IMR-90 (cell line): Measurements from ENCODE around the gene TTLL11. TPM values are rescaled to one million over a fixed set of nuclear protein-coding genes. Genes with fewer than 3 reads are reported as not detected.

Experiments
- ATAC-seq: fragments of 200-7000 bp; cut with Tn5 transposase; 2 replicates; pipeline ENCODE4 v1.9.1; 2020; ENCODE audit warnings: low read depth, mild to moderate bottlenecking, moderate library complexity
- BruUV-seq: library from RNA; stranded (reverse); fragments of 400-500 nt; replicated peaks from 2 replicates; lab custom pipeline; 2021; lab: Mats Ljungman, UMichigan
- CTCF ChIA-PET: fragments of 300-600 bp; formaldehyde crosslinking; extraction: SDS; loops from one replicate; lab custom pipeline; 2021; ENCODE audit warnings: antibody characterized with exemption; lab: Yijun Ruan, JAX
- POLR2A ChIA-PET: fragments of 300-600 bp; sonication (Branson Sonifier 250); formaldehyde crosslinking; loops from one replicate; lab custom pipeline; 2022; ENCODE audit warnings: antibody characterized with exemption; ENCODE audit not compliant: unreplicated experiment; lab: Charles Lee
- DNase-seq: peaks from one replicate; pipeline ENCODE4 v3.0.0; 2013
- H2AFZ ChIP-seq: replicated peaks from 2 replicates; pipeline ENCODE3; 2013; ENCODE audit warnings: low read length, mild to moderate bottlenecking; ENCODE audit not compliant: poor library complexity
- H2AK5ac ChIP-seq: 2 replicates; pipeline ENCODE4 v1.6.1; 2013; ENCODE audit warnings: low read depth, low read length, inconsistent platforms
- H2AK9ac ChIP-seq: replicated peaks from 2 replicates; pipeline ENCODE3; 2013; ENCODE audit warnings: mild to moderate bottlenecking, low read depth, low read length, moderate library complexity; ENCODE audit not compliant: poor library complexity
- H2BK120ac ChIP-seq: 2 replicates; pipeline ENCODE4 v1.6.1; 2013; ENCODE audit warnings: low read depth, low read length, inconsistent platforms
- H2BK15ac ChIP-seq: 3 replicates; pipeline ENCODE4 v1.6.1; 2013; ENCODE audit warnings: low read depth, low read length, inconsistent platforms
- H2BK20ac ChIP-seq: 2 replicates; pipeline ENCODE4 v1.6.1; 2013; ENCODE audit warnings: low read depth, mild to moderate bottlenecking, inconsistent platforms, low read length, moderate library complexity
- H2BK5ac ChIP-seq: 2 replicates; pipeline ENCODE4 v1.6.1; 2013; ENCODE audit warnings: mild to moderate bottlenecking, low read depth, low read length, inconsistent platforms; ENCODE audit not compliant: poor library complexity, severe bottlenecking
- H3K14ac ChIP-seq: replicated peaks from 2 replicates; pipeline ENCODE4 v1.6.1; 2013; ENCODE audit warnings: low read depth, low read length, inconsistent platforms
- H3K18ac ChIP-seq: 2 replicates; pipeline ENCODE4 v1.6.1; 2013; ENCODE audit warnings: low read depth, low read length, control low read depth
- H3K23ac ChIP-seq: 2 replicates; pipeline ENCODE4 v1.6.1; 2013; ENCODE audit warnings: low read depth, low read length, inconsistent platforms
- H3K27ac ChIP-seq: 2 replicates; pipeline ENCODE4 v1.5.1; 2013; ENCODE audit warnings: mild to moderate bottlenecking, control low read depth, low read length; ENCODE audit not compliant: insufficient read depth
- H3K27me3 ChIP-seq: 2 replicates; pipeline ENCODE4 v1.6.1; 2013; ENCODE audit warnings: low read length; ENCODE audit not compliant: control insufficient read depth, insufficient read depth
- H3K36me3 ChIP-seq: 2 replicates; pipeline ENCODE4 v1.6.1; 2013; ENCODE audit warnings: low read length, mixed read lengths; ENCODE audit not compliant: control insufficient read depth, insufficient read depth
- H3K4ac ChIP-seq: 2 replicates; pipeline ENCODE4 v1.6.1; 2013; ENCODE audit warnings: low read depth, low read length, inconsistent platforms
- H3K4me1 ChIP-seq: 2 replicates; pipeline ENCODE4 v1.6.1; 2013; ENCODE audit warnings: low read length, mixed read lengths; ENCODE audit not compliant: control insufficient read depth, insufficient read depth
- H3K4me2 ChIP-seq: 2 replicates; pipeline ENCODE4 v1.6.1; 2013; ENCODE audit warnings: low read depth, mild to moderate bottlenecking, control low read depth, low read length, moderate library complexity
- H3K4me3 ChIP-seq: 2 replicates; pipeline ENCODE4 v1.5.1; 2013; ENCODE audit warnings: low read depth, mild to moderate bottlenecking, control low read depth, low read length, moderate library complexity; ENCODE audit not compliant: insufficient read depth
- H3K56ac ChIP-seq: 2 replicates; pipeline ENCODE4 v1.6.1; 2013; ENCODE audit warnings: low read length, inconsistent platforms; ENCODE audit not compliant: insufficient read depth; ENCODE audit errors: extremely low read depth
- H3K79me1 ChIP-seq, 2 experiments: 2 replicates each; pipeline ENCODE4 v1.6.1; 2013; ENCODE audit warnings: low read length in 2 of 2, inconsistent platforms in 1 of 2, low read depth in 1 of 2
- H3K9ac ChIP-seq: 2 replicates; pipeline ENCODE4 v1.6.1; 2013; ENCODE audit warnings: low read depth, low read length, control low read depth
- H3K9me1 ChIP-seq: 2 replicates; pipeline ENCODE4 v1.6.1; 2013; ENCODE audit warnings: low read length, inconsistent platforms; ENCODE audit not compliant: insufficient read depth
- H3K9me3 ChIP-seq: 2 replicates; pipeline ENCODE4 v1.6.1; 2013; ENCODE audit warnings: low read length; ENCODE audit not compliant: control insufficient read depth, insufficient read depth
- H4K20me1 ChIP-seq: 2 replicates; pipeline ENCODE4 v1.6.1; 2013; ENCODE audit warnings: low read length, inconsistent platforms; ENCODE audit not compliant: insufficient read depth
- H4K5ac ChIP-seq: 2 replicates; pipeline ENCODE4 v1.6.1; 2013; ENCODE audit warnings: mild to moderate bottlenecking, low read depth, low read length, control low read depth
- H4K8ac ChIP-seq, 2 experiments: 2 replicates each; pipeline ENCODE4 v1.6.1; 2013; ENCODE audit warnings: low read depth in 2 of 2, low read length in 2 of 2, control low read depth in 1 of 2, inconsistent platforms in 1 of 2
- H4K91ac ChIP-seq: 2 replicates; pipeline ENCODE4 v1.6.1; 2013; ENCODE audit warnings: low read depth, low read length, inconsistent platforms; ENCODE audit not compliant: insufficient read depth
- BHLHE40 ChIP-seq: fragments of 150-350 bp; IDR thresholded peaks from 2 replicates; pipeline ENCODE4 v1.6.1; 2016; ENCODE audit warnings: mild to moderate bottlenecking, low read depth, low read length
- CEBPB ChIP-seq: IDR thresholded peaks from 2 replicates; pipeline ENCODE4 v1.6.1; 2012; ENCODE audit warnings: low read depth, low read length, improper control_type of control experiment
- CHD1 ChIP-seq: IDR thresholded peaks from 2 replicates; pipeline ENCODE4 v1.6.1; 2012; ENCODE audit warnings: low read depth, low read length, improper control_type of control experiment
- FOS ChIP-seq: fragments of 150-350 bp; IDR thresholded peaks from 2 replicates; pipeline ENCODE4 v1.6.1; 2016; ENCODE audit warnings: low read depth, low read length
- MAFK ChIP-seq: IDR thresholded peaks from 2 replicates; pipeline ENCODE4 v1.6.1; 2012; ENCODE audit warnings: low read depth, low read length, improper control_type of control experiment
- MAZ ChIP-seq: IDR thresholded peaks from 2 replicates; pipeline ENCODE4 v1.6.1; 2012; ENCODE audit warnings: low read depth, mild to moderate bottlenecking, low read length, improper control_type of control experiment, moderate library complexity, borderline replicate concordance
- MXI1 ChIP-seq: IDR thresholded peaks from 2 replicates; pipeline ENCODE4 v1.6.1; 2012; ENCODE audit warnings: low read depth, mild to moderate bottlenecking, low read length, moderate library complexity, borderline replicate concordance
- NFE2L2 ChIP-seq: fragments of 150-350 bp; IDR thresholded peaks from 2 replicates; pipeline ENCODE4 v1.6.1; 2016; ENCODE audit warnings: low read depth, mild to moderate bottlenecking, low read length
- POLR2A ChIP-seq: IDR thresholded peaks from 2 replicates; pipeline ENCODE4 v1.6.1; 2012; ENCODE audit warnings: mild to moderate bottlenecking, low read depth, low read length
- RAD21 ChIP-seq: IDR thresholded peaks from 2 replicates; pipeline ENCODE4 v1.6.1; 2012; ENCODE audit warnings: low read length, improper control_type of control experiment
- RCOR1 ChIP-seq: IDR thresholded peaks from 2 replicates; pipeline ENCODE4 v1.6.1; 2012; ENCODE audit warnings: mild to moderate bottlenecking, low read length, improper control_type of control experiment; ENCODE audit not compliant: insufficient replicate concordance
- RFX5 ChIP-seq: IDR thresholded peaks from 2 replicates; pipeline ENCODE4 v1.8.0; 2012; ENCODE audit warnings: low read depth, mild to moderate bottlenecking, low read length, moderate library complexity
- SMC3 ChIP-seq: fragments of 150-350 bp; IDR thresholded peaks from 2 replicates; pipeline ENCODE4 v1.6.1; 2016; ENCODE audit warnings: low read depth, mild to moderate bottlenecking, antibody characterized with exemption, low read length, moderate library complexity
- WGBS, 2 experiments: methylation state at CpG; one replicate each; pipeline versions ENCODE4 v1.1.5 to v1.1.7; 2013; ENCODE audit warnings: missing lambda C conversion rate in 2 of 2; ENCODE audit not compliant: insufficient read length in 1 of 2; ENCODE audit errors: extremely low coverage in 2 of 2; 5-methylcytosine and 5-hydroxymethylcytosine counted together
- dilution Hi-C: fragments of 300-500 bp; cut with HindIII; formaldehyde crosslinking; loops from one replicate; pipeline ENCODE4 v1.14.3; 2018; ENCODE audit warnings: low sequenced_read_pairs; ENCODE audit not compliant: unreplicated experiment
- in situ Hi-C: fragments of 300-500 bp; cut with MboI; formaldehyde crosslinking; loops from 3 replicates; pipeline ENCODE4 v1.14.3; 2019; ENCODE audit warnings: low sequenced_read_pairs, inconsistent platforms, mixed read lengths
- intact Hi-C: fragments of 100-400 bp; cut with micrococcal nuclease; formaldehyde crosslinking; loops from 2 replicates; pipeline ENCODE4 v1.10.0; 2022
- polyA plus RNA-seq, 3 experiments: library from polyadenylated mRNA; depleted of rRNA; stranded (reverse); fragments of >200 nt; gene quantifications; 2 replicates each; pipeline ENCODE4 v1.2.3, GENCODE V29; 2012; ENCODE audit warnings: low replicate concordance in 1 of 3
- total RNA-seq: library from RNA; depleted of rRNA; stranded (reverse); fragments of >200 nt; gene quantifications from 2 replicates; pipeline ENCODE4 v1.2.3, GENCODE V29; 2012
- TF ChIP-seq, protein P1 (sequence below): fragments of 150-350 bp; IDR thresholded peaks from 2 replicates; pipeline ENCODE4 v1.6.1; 2016; ENCODE audit warnings: low read depth, mild to moderate bottlenecking, low read length, moderate library complexity, borderline replicate concordance

TTLL11 gene
- total and polyA plus RNA-seq, 2 of the 4 experiments (the other 2 are of a cell fraction): 2.0 to 4.6 TPM

DNA sequence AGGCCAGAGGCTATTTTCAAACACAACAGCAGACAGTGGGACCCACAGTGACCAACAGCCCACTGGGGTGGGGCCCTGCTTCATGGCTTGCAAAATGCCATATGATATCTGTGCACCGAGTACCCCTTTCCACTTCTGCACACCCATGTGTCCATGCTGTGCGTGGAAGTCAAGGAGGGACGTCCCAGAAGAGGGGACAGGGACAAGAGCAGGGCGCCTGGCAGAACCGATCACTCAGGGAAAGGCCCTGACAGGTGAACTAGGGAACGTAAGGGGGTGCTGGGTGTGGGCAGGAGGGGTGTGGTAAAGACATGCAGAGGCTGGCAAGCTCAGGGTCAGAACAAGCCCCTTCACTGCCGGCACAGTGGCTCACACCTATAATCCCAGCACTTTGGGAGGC lies 7.6 kb upstream of the TTLL11 start:
- Histone ChIP-seq H4K91ac (no peak overlapping the region), H3K9me1 (no peaks in the 10 kb centered on the region), H3K56ac (no peak overlapping the region), H2AK5ac (no peak overlapping the region), H2BK5ac (no peak overlapping the region), H3K9ac (no peak overlapping the region), H2BK15ac (no peak overlapping the region), H4K8ac (no peak overlapping the region), H3K18ac (no peak overlapping the region), H3K27ac (no peak overlapping the region), H2AFZ (no peak overlapping the region), H3K4ac (no peak overlapping the region), H3K4me3 (no peak overlapping the region), H2BK120ac (no peak overlapping the region), H2BK20ac (no peak overlapping the region), H3K4me2 (no peak overlapping the region), H2AK9ac (no peak overlapping the region), H3K9me3 (no peaks in the 10 kb centered on the region), H3K36me3 (no peaks in the 10 kb centered on the region), H3K79me1 (no peaks in the 10 kb centered on the region), H3K23ac (no peak overlapping the region), H3K4me1 (no peaks in the 10 kb centered on the region; the same call in 1 of the 2 replicates), H4K5ac (no peak overlapping the region), H3K14ac (no peak overlapping the region), H3K27me3 (peaks cover 3% of the 10 kb centered on the region), H4K20me1 (no peaks in the 10 kb centered on the region)
- WGBS, 2 experiments: no CpG with 5 or more reads among the region's 7 CpGs
- POLR2A ChIA-PET: no interaction called here
- ATAC-seq (no peak), DNase-seq (no peak)
- in situ Hi-C loops (no loop called here), dilution Hi-C loops (no loop called here), intact Hi-C loops (no loop called here)
- CTCF ChIA-PET: interaction anchor here (0.7 kb wide), 1 partner anchor 22 kb away, joined by 3 read pairs; no protein-coding TSS in a partner anchor
- no TSS peak for BruUV-seq
- no peak for TF ChIP-seq MAFK
- TF ChIP-seq NFE2L2: no peak
- TF ChIP-seq POLR2A: no peak
- TF ChIP-seq RAD21: no peak
- TF ChIP-seq, protein P1, sequence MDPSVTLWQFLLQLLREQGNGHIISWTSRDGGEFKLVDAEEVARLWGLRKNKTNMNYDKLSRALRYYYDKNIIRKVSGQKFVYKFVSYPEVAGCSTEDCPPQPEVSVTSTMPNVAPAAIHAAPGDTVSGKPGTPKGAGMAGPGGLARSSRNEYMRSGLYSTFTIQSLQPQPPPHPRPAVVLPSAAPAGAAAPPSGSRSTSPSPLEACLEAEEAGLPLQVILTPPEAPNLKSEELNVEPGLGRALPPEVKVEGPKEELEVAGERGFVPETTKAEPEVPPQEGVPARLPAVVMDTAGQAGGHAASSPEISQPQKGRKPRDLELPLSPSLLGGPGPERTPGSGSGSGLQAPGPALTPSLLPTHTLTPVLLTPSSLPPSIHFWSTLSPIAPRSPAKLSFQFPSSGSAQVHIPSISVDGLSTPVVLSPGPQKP: no peak
- no peak for TF ChIP-seq MAZ
- TF ChIP-seq RFX5: no peak
- no peak for TF ChIP-seq BHLHE40
- TF ChIP-seq SMC3: no peak
- no peak for TF ChIP-seq CHD1
- TF ChIP-seq CEBPB: no peak
- no peak for TF ChIP-seq RCOR1
- no peak for TF ChIP-seq FOS
- no peak for TF ChIP-seq MXI1
